ENCODE measurements around the gene GP1BA. TPM values are rescaled to one million over a fixed set of nuclear protein-coding genes. Genes with fewer than 3 reads are reported as not detected.
A peak's percentile ranks its signal among the peaks of the same experiment; 100 is the strongest.

The GP1BA gene
- total and polyA plus RNA-seq, 2 experiments from 2014 or later: not detected

DNA sequence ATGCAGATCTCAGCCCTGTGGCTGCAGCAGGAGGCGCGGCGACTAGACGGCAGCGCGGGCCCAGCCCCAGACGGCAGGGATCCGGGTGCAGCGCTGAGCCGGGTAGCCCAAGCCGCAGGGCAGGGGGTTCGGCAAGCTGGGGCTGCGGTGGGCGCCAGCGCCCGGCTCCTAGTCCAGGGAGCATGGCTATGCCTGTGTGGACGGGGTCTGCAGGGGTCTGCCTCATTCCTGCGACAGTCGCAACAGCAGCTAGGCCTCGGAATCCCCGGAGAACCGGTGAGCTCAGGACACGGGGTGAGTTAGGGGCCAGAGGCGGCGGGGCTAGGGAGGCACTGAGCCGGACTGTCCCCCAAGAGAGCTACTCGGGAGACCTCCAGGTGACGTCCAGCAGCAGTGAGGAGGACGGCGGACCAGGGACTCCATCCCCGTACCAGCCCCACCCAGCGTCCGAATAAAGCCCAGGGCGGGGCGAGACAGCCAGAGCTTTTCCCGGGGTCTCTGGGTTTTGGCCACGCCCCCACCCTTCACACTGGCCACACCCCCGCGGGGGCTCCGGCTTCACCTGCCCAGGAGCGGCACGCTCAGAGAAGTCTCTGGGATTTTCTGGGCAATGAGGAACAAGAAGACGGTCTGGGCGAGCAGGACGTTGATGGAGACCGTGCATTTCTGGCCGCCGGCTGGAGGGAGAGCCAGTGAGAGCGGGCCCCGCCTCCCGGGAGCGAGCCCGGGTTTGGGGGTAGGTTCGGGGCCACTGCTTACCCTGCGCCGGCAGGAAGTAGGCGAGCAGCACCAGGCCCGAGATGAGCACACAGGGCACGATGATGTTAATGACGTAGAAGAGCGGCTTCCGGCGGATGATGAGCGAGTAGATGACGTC, 31.6 kb upstream of the GP1BA start:
- H3K27ac ChIP-seq: no peak overlapping the region
- peak overlapping the region; percentile 70 for H3K4me3 ChIP-seq

DNA sequence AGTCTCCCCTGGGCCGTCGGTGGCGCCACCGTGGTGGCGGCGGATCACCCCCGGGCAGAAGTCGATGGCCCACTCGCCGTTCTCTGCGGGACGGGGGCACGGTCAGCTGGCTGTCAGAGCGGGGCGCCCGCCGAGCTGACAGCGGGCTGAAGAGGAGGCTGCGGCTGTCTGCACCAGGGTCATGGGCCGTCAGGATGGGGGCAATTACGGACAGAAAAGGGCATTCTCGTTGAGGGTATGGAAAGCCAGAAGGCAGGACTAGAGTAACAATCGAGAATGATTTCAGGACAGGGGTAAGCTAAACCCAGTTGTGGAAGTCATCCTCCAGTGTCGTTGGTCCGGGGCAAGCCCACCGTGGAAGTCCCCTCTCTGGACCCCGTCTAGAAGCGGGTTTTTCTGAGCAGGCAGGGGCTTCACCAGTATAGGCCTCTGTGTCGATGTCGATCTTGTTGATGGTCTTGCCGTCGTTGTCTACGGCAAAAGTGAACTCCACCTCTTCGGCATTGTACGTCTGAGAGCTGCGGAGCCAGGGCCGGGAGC, 30.9 kb upstream of the GP1BA start:
- H4K20me1 ChIP-seq (ENCODE audit: insufficient read depth, poor library complexity, severe bottlenecking): no peaks in the 10 kb centered on the region
- no peaks in the 10 kb centered on the region for H3K27me3 ChIP-seq
- no peaks in the 10 kb centered on the region for H3K36me3 ChIP-seq (replicated peaks; ENCODE audit: insufficient read depth, low read depth)
- no peaks in the 10 kb centered on the region for H3K9me2 ChIP-seq (replicated peaks; ENCODE audit: insufficient read depth)
- H3K27ac ChIP-seq: no peak overlapping the region
- WGBS (ENCODE audit: low lambda C conversion rate, missing lambda C conversion rate): 93% methylated on average over 37 of the region's 37 CpGs
- H3K9me3 ChIP-seq (ENCODE audit: low read depth): no peaks in the 10 kb centered on the region
- peaks cover 7% of the 10 kb centered on the region for H3K4me1 ChIP-seq (ENCODE audit: insufficient read depth)
- no peak overlapping the region for H2AFZ ChIP-seq
- no peak overlapping the region for H3K4me2 ChIP-seq
- no peaks in the 10 kb centered on the region for H3K79me2 ChIP-seq
- TF ChIP-seq EZH2 (IDR thresholded peaks at IDR 0.05; ENCODE audit: borderline replicate concordance): no peak
- TF ChIP-seq, protein P1, sequence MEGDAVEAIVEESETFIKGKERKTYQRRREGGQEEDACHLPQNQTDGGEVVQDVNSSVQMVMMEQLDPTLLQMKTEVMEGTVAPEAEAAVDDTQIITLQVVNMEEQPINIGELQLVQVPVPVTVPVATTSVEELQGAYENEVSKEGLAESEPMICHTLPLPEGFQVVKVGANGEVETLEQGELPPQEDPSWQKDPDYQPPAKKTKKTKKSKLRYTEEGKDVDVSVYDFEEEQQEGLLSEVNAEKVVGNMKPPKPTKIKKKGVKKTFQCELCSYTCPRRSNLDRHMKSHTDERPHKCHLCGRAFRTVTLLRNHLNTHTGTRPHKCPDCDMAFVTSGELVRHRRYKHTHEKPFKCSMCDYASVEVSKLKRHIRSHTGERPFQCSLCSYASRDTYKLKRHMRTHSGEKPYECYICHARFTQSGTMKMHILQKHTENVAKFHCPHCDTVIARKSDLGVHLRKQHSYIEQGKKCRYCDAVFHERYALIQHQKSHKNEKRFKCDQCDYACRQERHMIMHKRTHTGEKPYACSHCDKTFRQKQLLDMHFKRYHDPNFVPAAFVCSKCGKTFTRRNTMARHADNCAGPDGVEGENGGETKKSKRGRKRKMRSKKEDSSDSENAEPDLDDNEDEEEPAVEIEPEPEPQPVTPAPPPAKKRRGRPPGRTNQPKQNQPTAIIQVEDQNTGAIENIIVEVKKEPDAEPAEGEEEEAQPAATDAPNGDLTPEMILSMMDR (IDR thresholded peaks at IDR 0.05; ENCODE audit: poor library complexity): no peak
- no peak for TF ChIP-seq EZH2phosphoT487 (IDR thresholded peaks at IDR 0.05; ENCODE audit: low read depth, severe bottlenecking, unreplicated experiment)
- no peak for DNase-seq (ENCODE audit: low spot score)
- H3K4me3 ChIP-seq: no peak overlapping the region

More for the DNA sequence above, 31.6 kb upstream of the GP1BA start:
- Histone ChIP-seq H4K20me1 (ENCODE audit: insufficient read depth, poor library complexity, severe bottlenecking) (no peaks in the 10 kb centered on the region), H3K4me2 (peak overlapping the region; percentile 95), H3K27me3 (no peaks in the 10 kb centered on the region), H3K4me1 (ENCODE audit: insufficient read depth) (peaks cover 7% of the 10 kb centered on the region), H3K79me2 (no peaks in the 10 kb centered on the region), H3K9me3 (ENCODE audit: low read depth) (no peaks in the 10 kb centered on the region), H3K9me2 (replicated peaks; ENCODE audit: insufficient read depth) (no peaks in the 10 kb centered on the region), H2AFZ (no peak overlapping the region), H3K36me3 (replicated peaks; ENCODE audit: insufficient read depth, low read depth) (no peaks in the 10 kb centered on the region)
- no peak for TF ChIP-seq EZH2phosphoT487 (IDR thresholded peaks at IDR 0.05; ENCODE audit: low read depth, severe bottlenecking, unreplicated experiment)
- TF ChIP-seq, protein P1 (IDR thresholded peaks at IDR 0.05; ENCODE audit: poor library complexity): no peak
- no peak for TF ChIP-seq EZH2 (IDR thresholded peaks at IDR 0.05; ENCODE audit: borderline replicate concordance)
- DNase-seq (ENCODE audit: low spot score): no peak
- WGBS (ENCODE audit: low lambda C conversion rate, missing lambda C conversion rate): 67% methylated on average over 64 of the region's 65 CpGs

DNA sequence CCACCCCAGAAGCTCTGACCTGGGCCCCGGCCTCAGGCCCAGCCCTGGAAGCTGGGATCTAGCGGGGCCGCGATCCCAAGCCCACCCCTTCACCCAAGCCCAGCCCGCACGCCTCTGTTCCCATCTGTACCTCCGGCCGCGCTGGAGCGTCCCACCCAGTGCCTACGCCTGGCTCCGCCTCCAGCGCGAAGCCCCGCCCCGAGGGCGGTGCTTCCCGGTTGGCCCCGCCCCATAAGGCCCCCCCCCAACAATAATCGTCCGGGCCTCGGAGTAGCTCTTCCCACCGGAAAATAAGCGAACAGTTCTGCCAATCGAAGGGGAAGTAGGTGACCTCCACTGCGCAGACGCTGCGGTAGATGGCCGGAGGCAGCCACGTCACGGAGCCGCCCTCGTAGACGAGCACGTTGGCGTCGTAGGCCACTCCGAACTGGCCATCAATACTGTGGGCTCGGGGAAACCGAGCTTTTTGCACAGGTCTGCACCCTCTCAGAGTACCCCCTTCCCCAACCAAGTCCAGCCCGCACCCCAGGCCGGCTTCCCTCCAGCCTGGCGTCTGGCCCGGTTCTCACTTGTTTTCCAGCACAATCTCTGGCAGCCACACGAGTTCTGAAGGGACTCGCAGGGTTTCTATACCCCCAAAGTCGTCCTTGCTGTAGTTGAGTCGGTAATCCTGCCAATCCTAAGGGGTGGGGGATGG, 30.3 kb upstream of the GP1BA start:
- Histone ChIP-seq H3K4me1 (ENCODE audit: insufficient read depth) (peaks cover 7% of the 10 kb centered on the region), H3K79me2 (no peaks in the 10 kb centered on the region), H4K20me1 (ENCODE audit: insufficient read depth, poor library complexity, severe bottlenecking) (no peaks in the 10 kb centered on the region), H3K4me2 (no peak overlapping the region), H3K4me3 (no peak overlapping the region), H2AFZ (no peak overlapping the region), H3K27ac (no peak overlapping the region), H3K9me3 (ENCODE audit: low read depth) (no peaks in the 10 kb centered on the region), H3K27me3 (no peaks in the 10 kb centered on the region), H3K36me3 (replicated peaks; ENCODE audit: insufficient read depth, low read depth) (no peaks in the 10 kb centered on the region), H3K9me2 (replicated peaks; ENCODE audit: insufficient read depth) (no peaks in the 10 kb centered on the region)
- WGBS (ENCODE audit: low lambda C conversion rate, missing lambda C conversion rate): 98% methylated on average over 28 of the region's 48 CpGs
- no peak for DNase-seq (ENCODE audit: low spot score)
- TF ChIP-seq EZH2phosphoT487 (IDR thresholded peaks at IDR 0.05; ENCODE audit: low read depth, severe bottlenecking, unreplicated experiment) (no peak), EZH2 (IDR thresholded peaks at IDR 0.05; ENCODE audit: borderline replicate concordance) (no peak)
- TF ChIP-seq, protein P1 (IDR thresholded peaks at IDR 0.05; ENCODE audit: poor library complexity): no peak

All from hepatocyte (in vitro differentiated cells).